ENCODE measurements around the gene BRSK2.

DNA sequence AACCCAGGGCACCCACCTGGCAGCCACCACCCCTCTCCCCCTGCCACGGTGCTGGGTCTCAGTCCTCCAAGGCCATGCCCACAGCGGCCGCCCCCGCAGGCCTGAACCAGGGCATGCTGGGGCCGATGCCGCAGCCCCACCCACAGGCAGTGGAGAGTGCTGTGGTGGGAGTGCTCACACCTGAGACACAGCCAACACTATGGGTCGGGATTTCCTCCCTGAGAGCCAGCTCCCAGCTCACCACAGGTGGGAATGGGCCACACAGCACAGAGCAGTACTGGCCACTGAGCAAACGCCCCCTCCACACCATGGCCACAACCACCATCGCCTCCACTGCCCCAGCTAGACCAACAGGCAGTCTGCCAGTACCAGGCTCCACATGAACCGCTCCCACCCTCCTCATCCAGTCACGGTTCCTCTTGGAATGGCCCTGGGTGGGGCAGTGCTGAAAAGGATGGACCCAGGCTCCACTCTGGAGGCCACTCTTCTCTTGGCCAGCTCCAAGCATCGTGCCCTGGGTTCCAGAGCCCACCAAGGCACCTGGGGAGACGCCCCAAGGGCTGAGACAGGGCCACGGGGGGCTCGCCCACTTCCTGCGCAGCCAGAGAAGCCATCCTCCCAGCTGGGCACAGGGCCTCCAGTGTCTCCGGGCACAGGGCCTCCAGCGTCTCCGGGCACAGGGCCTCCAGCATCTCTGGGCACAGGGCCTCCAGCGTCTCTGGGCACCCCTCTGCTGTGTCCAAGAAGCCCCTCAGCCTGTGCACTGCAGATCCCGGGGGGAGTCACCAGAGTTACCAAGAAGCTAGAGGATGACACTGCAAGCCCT is 82.7 kb downstream of the BRSK2 start:
- TF ChIP-seq, protein P1, sequence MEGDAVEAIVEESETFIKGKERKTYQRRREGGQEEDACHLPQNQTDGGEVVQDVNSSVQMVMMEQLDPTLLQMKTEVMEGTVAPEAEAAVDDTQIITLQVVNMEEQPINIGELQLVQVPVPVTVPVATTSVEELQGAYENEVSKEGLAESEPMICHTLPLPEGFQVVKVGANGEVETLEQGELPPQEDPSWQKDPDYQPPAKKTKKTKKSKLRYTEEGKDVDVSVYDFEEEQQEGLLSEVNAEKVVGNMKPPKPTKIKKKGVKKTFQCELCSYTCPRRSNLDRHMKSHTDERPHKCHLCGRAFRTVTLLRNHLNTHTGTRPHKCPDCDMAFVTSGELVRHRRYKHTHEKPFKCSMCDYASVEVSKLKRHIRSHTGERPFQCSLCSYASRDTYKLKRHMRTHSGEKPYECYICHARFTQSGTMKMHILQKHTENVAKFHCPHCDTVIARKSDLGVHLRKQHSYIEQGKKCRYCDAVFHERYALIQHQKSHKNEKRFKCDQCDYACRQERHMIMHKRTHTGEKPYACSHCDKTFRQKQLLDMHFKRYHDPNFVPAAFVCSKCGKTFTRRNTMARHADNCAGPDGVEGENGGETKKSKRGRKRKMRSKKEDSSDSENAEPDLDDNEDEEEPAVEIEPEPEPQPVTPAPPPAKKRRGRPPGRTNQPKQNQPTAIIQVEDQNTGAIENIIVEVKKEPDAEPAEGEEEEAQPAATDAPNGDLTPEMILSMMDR (IDR thresholded peaks at IDR 0.05; ENCODE audit: insufficient read depth, low read depth, low read length): no peak
- no peak for TF ChIP-seq EZH2 (IDR thresholded peaks at IDR 0.05; ENCODE audit: insufficient read depth, low read length)
